Transverse colon (tissue), 4 donors: ENCODE data around the gene GDE1. TPM values are rescaled to one million over a fixed set of nuclear protein-coding genes. Genes with fewer than 3 reads are reported as not detected.

Source experiments
- DNase-seq: peaks from one replicate; pipeline ENCODE4 v3.0.0-alpha.2; 2019
- H3K27ac ChIP-seq, 4 donors: fragments of 200-600 bp; sonication (generic); 2 replicates each; pipeline ENCODE4 v1.5.1; 2016 to 2018; ENCODE audit warnings: inconsistent platforms in 4 of 4
- H3K27me3 ChIP-seq: fragments of 200-600 bp; sonication (generic); 2 replicates; pipeline ENCODE4 v1.5.1; 2017; ENCODE audit warnings: inconsistent platforms
- H3K36me3 ChIP-seq, 4 donors: fragments of 200-600 bp; sonication (generic); 2 replicates each; pipeline ENCODE4 v1.5.1; 2017 to 2019; ENCODE audit warnings: inconsistent platforms in 4 of 4
- H3K4me1 ChIP-seq, 4 donors: fragments of 200-600 bp; sonication (generic); 2 replicates each; pipeline ENCODE4 v1.5.1; 2017 to 2020; ENCODE audit warnings: inconsistent platforms in 4 of 4
- H3K4me3 ChIP-seq, 4 donors: fragments of 200-600 bp; sonication (generic); 1 replicate in 1 of 4; 2 replicates in 3 of 4; pipeline versions ENCODE4 v1.5.1 to v1.6.1; 2017 to 2019; ENCODE audit warnings: inconsistent platforms in 4 of 4
- H3K9me3 ChIP-seq, 2 donors: fragments of 200-600 bp; sonication (generic); 2 replicates each; pipeline ENCODE4 v1.5.1; 2017 to 2019; ENCODE audit warnings: inconsistent platforms in 2 of 2
- CTCF ChIP-seq, 5 experiments: fragments of 200-600 bp in 3 of 5; fragments of 450-650 bp in 2 of 5; sonication (generic) in 3 of 5; IDR thresholded peaks; 1 replicate in 2 of 5; 2 replicates in 3 of 5; pipeline ENCODE4 v1.5.1; 2016 to 2017; ENCODE audit warnings: antibody characterized with exemption in 5 of 5, inconsistent platforms in 3 of 5, mild to moderate bottlenecking in 2 of 5, moderate library complexity in 1 of 5
- EP300 ChIP-seq: sonication (generic); formaldehyde crosslinking; IDR thresholded peaks from one replicate; pipeline ENCODE4 v1.6.1; 2017; ENCODE audit warnings: antibody characterized with exemption, low read depth
- POLR2A ChIP-seq: fragments of 450-650 bp; IDR thresholded peaks from one replicate; pipeline ENCODE4 v1.6.1; 2016; ENCODE audit warnings: antibody characterized with exemption, mild to moderate bottlenecking, moderate library complexity
- POLR2AphosphoS5 ChIP-seq, 3 donors: sonication (generic); formaldehyde crosslinking; IDR thresholded peaks; one replicate each; pipeline ENCODE4 v1.6.1; 2016; ENCODE audit warnings: antibody characterized with exemption in 3 of 3
- WGBS, 2 donors: methylation state at CpG; one replicate each; pipeline ENCODE4 v1.1.5; 2018; ENCODE audit warnings: low coverage in 1 of 2; 5-methylcytosine and 5-hydroxymethylcytosine counted together
- in situ Hi-C, 4 donors: fragments of 200-750 bp; cut with MboI; loops; one replicate each; pipeline versions ENCODE4 v1.15.0 to v1.15.1; 2017; ENCODE audit warnings: low sequenced_read_pairs in 3 of 4, low pct_ligation_motif_present in 1 of 4, low pct_unique_long_range_greater_than_20kb in 1 of 4
- intact Hi-C: fragments of 100-400 bp; cut with DNase I; formaldehyde crosslinking; loops from one replicate; pipeline ENCODE4 v1.15.1; 2023; ENCODE audit warnings: low total_unique reads
- total RNA-seq, 4 donors: library from RNA; depleted of rRNA; stranded (reverse); fragments of >200 nt; gene quantifications; one replicate each; pipeline ENCODE4 v1.1.0, GENCODE V29; 2016

Gene GDE1
- total RNA-seq, 4 donors from 2014 or later: 47.5 to 120 (median 96.8) TPM

GRCh38 chr16:19499006-19499405 lies 22.9 kb downstream of the GDE1 start:
- TF ChIP-seq EP300 (no peak), POLR2AphosphoS5 (IDR thresholded peaks at IDR 0.05) (no peak), POLR2A (no peak), CTCF (IDR thresholded peaks at IDR 0.05) (no peak)
- no peaks in the 10 kb centered on the region for H3K4me1 ChIP-seq
- 80 to 84% methylated on average over 5 of the region's 5 CpGs for WGBS, 2 donors
- H3K36me3 ChIP-seq: peaks cover 0 to 41% (median 12%) of the 10 kb centered on the region in 4 donors
- no peak overlapping the region for H3K4me3 ChIP-seq
- DNase-seq: no peak
- H3K9me3 ChIP-seq: no peaks in the 10 kb centered on the region
- H3K27ac ChIP-seq: no peak overlapping the region
- in situ Hi-C loops (loop anchor here in 1 of 4 donors (25.0 kb wide), 1 partner anchor 412 kb away; no protein-coding TSS in a partner anchor), intact Hi-C loops (no loop called here)
- no peaks in the 10 kb centered on the region for H3K27me3 ChIP-seq

GRCh38 chr16:19497176-19497575 lies 24.7 kb downstream of the GDE1 start:
- WGBS, 2 donors: 66 to 73% methylated on average over 2 to 5 of the region's 5 CpGs
- no peaks in the 10 kb centered on the region for H3K9me3 ChIP-seq
- H3K4me1 ChIP-seq: no peaks in the 10 kb centered on the region
- no peak overlapping the region for H3K27ac ChIP-seq
- TF ChIP-seq POLR2A: no peak
- TF ChIP-seq POLR2AphosphoS5 (IDR thresholded peaks at IDR 0.05): no peak
- TF ChIP-seq EP300: no peak
- TF ChIP-seq CTCF (IDR thresholded peaks at IDR 0.05): no peak
- intact Hi-C loops (no loop called here), in situ Hi-C loops (loop anchor here in 1 of 4 donors (25.0 kb wide), 1 partner anchor 410 kb away; no protein-coding TSS in a partner anchor)
- H3K27me3 ChIP-seq: no peaks in the 10 kb centered on the region
- no peak for DNase-seq
- no peak overlapping the region for H3K4me3 ChIP-seq
- peaks cover 0 to 28% (median 11%) of the 10 kb centered on the region in 4 donors for H3K36me3 ChIP-seq

DNA sequence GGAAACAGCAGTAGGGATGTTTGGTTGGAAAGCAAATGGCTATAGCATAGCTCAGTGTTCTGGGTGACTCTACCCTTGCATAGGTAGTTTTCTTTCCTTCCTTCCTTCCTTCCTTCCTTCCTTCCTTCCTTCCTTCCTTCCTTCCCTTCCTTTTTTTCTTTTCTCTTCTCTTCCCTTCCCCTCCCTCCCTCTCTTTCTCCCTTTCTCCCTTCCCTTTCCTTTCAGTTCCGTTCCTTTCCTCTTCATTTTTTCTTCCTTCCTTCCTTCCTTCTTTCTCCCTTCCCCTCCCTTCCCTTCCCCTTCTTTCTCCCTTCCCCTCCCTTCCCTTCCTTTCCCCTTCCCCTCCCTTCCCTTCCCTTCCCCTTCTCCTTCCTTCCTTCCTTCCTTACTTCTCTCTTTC lies 31.3 kb downstream of the GDE1 start:
- Histone ChIP-seq H3K9me3 (no peaks in the 10 kb centered on the region), H3K27ac (no peak overlapping the region), H3K4me1 (peaks cover 0 to 21% (median 12%) of the 10 kb centered on the region in 4 donors), H3K4me3 (no peak overlapping the region), H3K36me3 (no peaks in the 10 kb centered on the region), H3K27me3 (no peaks in the 10 kb centered on the region)
- no peak for DNase-seq
- in situ Hi-C loops (loop anchor here in 1 of 4 donors (25.0 kb wide), 1 partner anchor 403 kb away; no protein-coding TSS in a partner anchor), intact Hi-C loops (no loop called here)
- WGBS, 2 donors: 60 to 85% methylated on average over 1 of the region's 1 CpG
- TF ChIP-seq EP300: no peak

GRCh38 chr16:19488213-19488640 lies 33.7 kb downstream of the GDE1 start:
- DNase-seq: peak; percentile 84
- Histone ChIP-seq H3K27ac (peak overlapping the region; percentile 60 to 79 (median 74)), H3K4me1 (peaks cover 0 to 21% (median 12%) of the 10 kb centered on the region in 4 donors), H3K27me3 (no peaks in the 10 kb centered on the region), H3K4me3 (no peak overlapping the region), H3K36me3 (no peaks in the 10 kb centered on the region), H3K9me3 (no peaks in the 10 kb centered on the region)
- TF ChIP-seq CTCF (IDR thresholded peaks at IDR 0.05) (no peak), EP300 (no peak), POLR2A (no peak), POLR2AphosphoS5 (IDR thresholded peaks at IDR 0.05) (peak in 2 of 3 donors; percentile 33 to 36)
- in situ Hi-C loops (loop anchor here in 1 of 4 donors (25.0 kb wide), 1 partner anchor 401 kb away; no protein-coding TSS in a partner anchor), intact Hi-C loops (no loop called here)
- WGBS, 2 donors: 19 to 41% methylated on average over 4 of the region's 4 CpGs
